ENCODE data around the gene CCL5.

Gene CCL5

GRCh38 chr17:35918665-35919064, 38.5 kb upstream of the CCL5 start:
- TF ChIP-seq FOXP2 (optimal IDR thresholded peaks at IDR 0.05; ENCODE audit: borderline replicate concordance, extremely low read depth, extremely low read length, insufficient read depth) = no peak
- TF ChIP-seq TAF1 (IDR thresholded peaks at IDR 0.05; ENCODE audit: borderline replicate concordance, insufficient read depth, low read length) = no peak
- TF ChIP-seq POLR2AphosphoS5 (IDR thresholded peaks at IDR 0.05; ENCODE audit: low read depth, low read length) = no peak
- TF ChIP-seq SIN3A (IDR thresholded peaks at IDR 0.05; ENCODE audit: borderline replicate concordance, insufficient read depth, low read length) = no peak
- TF ChIP-seq, protein P1, sequence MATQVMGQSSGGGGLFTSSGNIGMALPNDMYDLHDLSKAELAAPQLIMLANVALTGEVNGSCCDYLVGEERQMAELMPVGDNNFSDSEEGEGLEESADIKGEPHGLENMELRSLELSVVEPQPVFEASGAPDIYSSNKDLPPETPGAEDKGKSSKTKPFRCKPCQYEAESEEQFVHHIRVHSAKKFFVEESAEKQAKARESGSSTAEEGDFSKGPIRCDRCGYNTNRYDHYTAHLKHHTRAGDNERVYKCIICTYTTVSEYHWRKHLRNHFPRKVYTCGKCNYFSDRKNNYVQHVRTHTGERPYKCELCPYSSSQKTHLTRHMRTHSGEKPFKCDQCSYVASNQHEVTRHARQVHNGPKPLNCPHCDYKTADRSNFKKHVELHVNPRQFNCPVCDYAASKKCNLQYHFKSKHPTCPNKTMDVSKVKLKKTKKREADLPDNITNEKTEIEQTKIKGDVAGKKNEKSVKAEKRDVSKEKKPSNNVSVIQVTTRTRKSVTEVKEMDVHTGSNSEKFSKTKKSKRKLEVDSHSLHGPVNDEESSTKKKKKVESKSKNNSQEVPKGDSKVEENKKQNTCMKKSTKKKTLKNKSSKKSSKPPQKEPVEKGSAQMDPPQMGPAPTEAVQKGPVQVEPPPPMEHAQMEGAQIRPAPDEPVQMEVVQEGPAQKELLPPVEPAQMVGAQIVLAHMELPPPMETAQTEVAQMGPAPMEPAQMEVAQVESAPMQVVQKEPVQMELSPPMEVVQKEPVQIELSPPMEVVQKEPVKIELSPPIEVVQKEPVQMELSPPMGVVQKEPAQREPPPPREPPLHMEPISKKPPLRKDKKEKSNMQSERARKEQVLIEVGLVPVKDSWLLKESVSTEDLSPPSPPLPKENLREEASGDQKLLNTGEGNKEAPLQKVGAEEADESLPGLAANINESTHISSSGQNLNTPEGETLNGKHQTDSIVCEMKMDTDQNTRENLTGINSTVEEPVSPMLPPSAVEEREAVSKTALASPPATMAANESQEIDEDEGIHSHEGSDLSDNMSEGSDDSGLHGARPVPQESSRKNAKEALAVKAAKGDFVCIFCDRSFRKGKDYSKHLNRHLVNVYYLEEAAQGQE (IDR thresholded peaks at IDR 0.05; ENCODE audit: insufficient read depth in 1 of 2, low read depth in 2 of 2, low read length in 2 of 2) = no peak

- TF ChIP-seq FOXP2 (optimal IDR thresholded peaks at IDR 0.05; ENCODE audit: borderline replicate concordance, extremely low read depth, extremely low read length, insufficient read depth) (no peak), POLR2AphosphoS5 (IDR thresholded peaks at IDR 0.05; ENCODE audit: low read depth, low read length) (no peak), TAF1 (IDR thresholded peaks at IDR 0.05; ENCODE audit: borderline replicate concordance, insufficient read depth, low read length) (no peak), SIN3A (IDR thresholded peaks at IDR 0.05; ENCODE audit: borderline replicate concordance, insufficient read depth, low read length) (no peak)
- TF ChIP-seq, protein P1 (IDR thresholded peaks at IDR 0.05; ENCODE audit: insufficient read depth in 1 of 2, low read depth in 2 of 2, low read length in 2 of 2) = no peak
These were observed 37.5 kb upstream of the CCL5 start for GRCh38 chr17:35917519-35918213.

GRCh38 chr17:35915153-35915964, 35.2 kb upstream of the CCL5 start:
- TF ChIP-seq SIN3A (IDR thresholded peaks at IDR 0.05; ENCODE audit: borderline replicate concordance, insufficient read depth, low read length) (no peak), FOXP2 (optimal IDR thresholded peaks at IDR 0.05; ENCODE audit: borderline replicate concordance, extremely low read depth, extremely low read length, insufficient read depth) (no peak), POLR2AphosphoS5 (IDR thresholded peaks at IDR 0.05; ENCODE audit: low read depth, low read length) (no peak), TAF1 (IDR thresholded peaks at IDR 0.05; ENCODE audit: borderline replicate concordance, insufficient read depth, low read length) (no peak)
- TF ChIP-seq, protein P1 (IDR thresholded peaks at IDR 0.05; ENCODE audit: insufficient read depth in 1 of 2, low read depth in 2 of 2, low read length in 2 of 2) = no peak

- TF ChIP-seq, protein P1 (IDR thresholded peaks at IDR 0.05; ENCODE audit: insufficient read depth in 1 of 2, low read depth in 2 of 2, low read length in 2 of 2) = no peak
- no peak for TF ChIP-seq TAF1 (IDR thresholded peaks at IDR 0.05; ENCODE audit: borderline replicate concordance, insufficient read depth, low read length)
- TF ChIP-seq FOXP2 (optimal IDR thresholded peaks at IDR 0.05; ENCODE audit: borderline replicate concordance, extremely low read depth, extremely low read length, insufficient read depth) = no peak
- no peak for TF ChIP-seq SIN3A (IDR thresholded peaks at IDR 0.05; ENCODE audit: borderline replicate concordance, insufficient read depth, low read length)
- TF ChIP-seq POLR2AphosphoS5 (IDR thresholded peaks at IDR 0.05; ENCODE audit: low read depth, low read length) = no peak
These were observed 34.2 kb upstream of the CCL5 start for GRCh38 chr17:35914354-35914753.

All from PFSK-1 (cell line).